ENCODE data around the gene FBN2. TPM values are rescaled to one million over a fixed set of nuclear protein-coding genes. Genes with fewer than 3 reads are reported as not detected.

The FBN2 gene
- total and polyA plus RNA-seq, 8 donors: 2.7 to 64.3 (median 54.3) TPM

DNA sequence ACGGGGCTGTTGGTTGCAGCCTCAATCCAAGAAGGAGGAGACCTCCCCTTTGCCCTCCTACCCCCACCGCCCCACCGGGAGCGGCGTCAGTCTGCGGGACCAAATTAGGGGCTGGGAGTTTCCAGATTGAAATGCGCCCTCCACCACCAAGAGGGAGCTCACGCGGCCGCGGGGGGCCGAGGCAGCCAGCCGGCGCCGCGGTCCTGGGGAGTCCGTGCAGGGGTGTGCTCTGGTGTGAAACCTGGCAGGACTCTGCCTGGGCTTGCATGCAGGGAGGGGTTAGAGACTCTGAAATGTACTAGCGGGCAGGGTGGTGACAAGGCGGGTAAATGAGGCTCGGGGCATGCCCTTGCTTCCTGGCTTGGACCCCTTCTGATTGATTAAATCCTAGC, 989 bp upstream of the FBN2 start:
- intact Hi-C loops (cut with DNase I): no loop called here
- H3K27me3 ChIP-seq: peaks cover 38 to 56% of the 10 kb centered on the region in 2 donors
- peak; percentile 16 for ATAC-seq

DNA sequence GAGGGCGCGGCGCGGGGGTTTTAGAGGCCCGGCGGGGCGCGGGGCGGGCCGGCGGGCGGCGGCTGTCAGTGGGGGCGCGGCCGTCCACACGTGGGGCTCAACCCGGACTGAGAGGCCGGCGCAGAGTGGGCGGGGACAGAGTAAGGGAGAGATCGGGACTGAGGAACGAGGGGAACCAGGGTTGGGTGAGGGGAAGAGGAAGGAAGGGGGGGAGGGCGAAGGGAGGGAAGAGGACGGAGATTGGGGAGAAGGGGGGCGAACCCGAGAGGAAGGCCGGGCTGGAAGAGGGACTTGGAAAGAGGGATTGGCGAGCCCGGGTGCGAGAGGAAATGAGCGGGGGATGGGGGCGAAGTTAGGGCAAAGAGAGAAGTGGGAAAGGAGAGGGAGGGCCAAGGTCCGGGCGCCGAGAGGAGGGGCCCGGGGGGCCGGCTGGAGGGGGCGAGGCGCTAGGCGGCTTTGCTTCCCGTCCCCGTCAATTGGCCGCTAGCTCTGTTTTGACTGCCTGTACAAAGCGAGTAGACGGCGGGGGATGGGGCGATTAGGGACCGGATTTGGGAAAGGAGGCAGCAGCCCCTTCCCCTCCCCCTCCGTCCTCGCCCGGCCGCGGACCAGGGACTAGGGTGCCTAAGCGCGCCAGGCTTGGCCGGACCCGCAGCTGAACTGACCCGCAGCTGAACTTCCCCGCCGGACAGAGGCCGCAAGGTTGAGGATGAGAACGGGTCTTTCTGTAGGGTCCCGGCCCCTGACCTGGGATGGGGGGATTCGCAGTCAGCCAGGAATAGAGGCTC, 399 bp upstream of the FBN2 start:
- peak overlapping the region in 1 of 2 donors; percentile 48 for H3K27ac ChIP-seq
- peak overlapping the region; percentile 38 to 56 for H3K4me3 ChIP-seq
- TF ChIP-seq, protein P1, sequence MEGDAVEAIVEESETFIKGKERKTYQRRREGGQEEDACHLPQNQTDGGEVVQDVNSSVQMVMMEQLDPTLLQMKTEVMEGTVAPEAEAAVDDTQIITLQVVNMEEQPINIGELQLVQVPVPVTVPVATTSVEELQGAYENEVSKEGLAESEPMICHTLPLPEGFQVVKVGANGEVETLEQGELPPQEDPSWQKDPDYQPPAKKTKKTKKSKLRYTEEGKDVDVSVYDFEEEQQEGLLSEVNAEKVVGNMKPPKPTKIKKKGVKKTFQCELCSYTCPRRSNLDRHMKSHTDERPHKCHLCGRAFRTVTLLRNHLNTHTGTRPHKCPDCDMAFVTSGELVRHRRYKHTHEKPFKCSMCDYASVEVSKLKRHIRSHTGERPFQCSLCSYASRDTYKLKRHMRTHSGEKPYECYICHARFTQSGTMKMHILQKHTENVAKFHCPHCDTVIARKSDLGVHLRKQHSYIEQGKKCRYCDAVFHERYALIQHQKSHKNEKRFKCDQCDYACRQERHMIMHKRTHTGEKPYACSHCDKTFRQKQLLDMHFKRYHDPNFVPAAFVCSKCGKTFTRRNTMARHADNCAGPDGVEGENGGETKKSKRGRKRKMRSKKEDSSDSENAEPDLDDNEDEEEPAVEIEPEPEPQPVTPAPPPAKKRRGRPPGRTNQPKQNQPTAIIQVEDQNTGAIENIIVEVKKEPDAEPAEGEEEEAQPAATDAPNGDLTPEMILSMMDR (IDR thresholded peaks at IDR 0.05): no peak
- peaks cover 38 to 56% of the 10 kb centered on the region in 2 donors for H3K27me3 ChIP-seq
- intact Hi-C loops (cut with DNase I): no loop called here
- H3K36me3 ChIP-seq: no peaks in the 10 kb centered on the region
- peaks cover 12 to 25% of the 10 kb centered on the region in 2 donors for H3K4me1 ChIP-seq
- DNase-seq (peak; percentile 75 to 92 (median 91)), ATAC-seq (peak; percentile 80)
- H3K9me3 ChIP-seq: peaks cover 0 to 6% of the 10 kb centered on the region in 2 donors

More for the DNA sequence above, 989 bp upstream of the FBN2 start:
- Histone ChIP-seq H3K36me3 (no peaks in the 10 kb centered on the region), H3K9me3 (peaks cover 0 to 6% of the 10 kb centered on the region in 2 donors), H3K4me1 (peaks cover 12 to 25% of the 10 kb centered on the region in 2 donors), H3K27ac (no peak overlapping the region), H3K4me3 (peak overlapping the region; percentile 38 to 56)
- TF ChIP-seq, protein P1 (IDR thresholded peaks at IDR 0.05): no peak
- peak in 2 of 4 donors; percentile 20 to 42 for DNase-seq

DNA sequence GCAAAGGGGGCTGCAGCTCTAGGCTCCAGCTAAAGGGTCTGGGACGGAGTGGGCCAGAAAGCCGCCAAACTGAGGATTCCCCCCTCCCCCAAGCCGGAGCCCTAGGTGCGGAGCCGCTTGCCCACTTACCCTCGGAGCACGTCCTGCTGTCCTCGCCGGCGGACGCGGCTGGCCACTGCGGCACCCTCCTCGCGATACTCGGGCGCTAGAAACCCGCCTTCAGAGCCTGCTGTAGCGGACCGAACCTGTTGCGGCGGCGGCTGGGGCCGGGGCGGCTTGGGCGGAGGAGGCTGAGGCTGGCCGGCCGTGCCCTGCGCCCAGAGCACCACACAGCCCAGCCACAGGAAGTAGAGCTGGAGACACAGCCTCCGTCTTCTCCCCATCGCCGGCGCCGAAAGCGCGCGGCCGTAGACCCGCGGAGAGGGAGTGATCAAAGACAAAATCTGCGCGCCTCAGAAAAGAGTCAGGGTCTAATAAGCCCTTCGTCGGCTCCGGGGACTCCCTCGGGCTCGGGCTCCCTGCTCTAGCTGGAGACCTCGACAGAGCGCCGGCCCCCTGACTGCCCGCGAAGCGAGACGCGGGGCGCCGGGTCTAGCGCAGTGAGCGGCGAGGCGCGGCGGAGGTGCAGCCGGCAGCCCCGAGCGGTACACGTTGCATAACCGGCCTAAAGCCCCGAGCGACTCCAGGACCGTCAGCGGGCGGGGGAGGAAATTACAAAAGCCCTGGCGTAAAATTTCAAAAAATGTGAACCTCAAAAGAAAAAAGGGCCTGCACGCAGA, 635 bp downstream of the FBN2 start:
- H3K4me1 ChIP-seq: peaks cover 12 to 25% of the 10 kb centered on the region in 2 donors
- ATAC-seq (peak; percentile 72), DNase-seq (peak in 3 of 4 donors; percentile 33 to 87 (median 57))
- peak overlapping the region in 1 of 2 donors; percentile 48 for H3K27ac ChIP-seq
- H3K9me3 ChIP-seq: no peaks in the 10 kb centered on the region
- H3K27me3 ChIP-seq: peaks cover 38 to 56% of the 10 kb centered on the region in 2 donors
- TF ChIP-seq, protein P1 (IDR thresholded peaks at IDR 0.05): no peak
- no peaks in the 10 kb centered on the region for H3K36me3 ChIP-seq
- intact Hi-C loops (cut with DNase I): no loop called here
- peak overlapping the region; percentile 38 to 56 for H3K4me3 ChIP-seq

DNA sequence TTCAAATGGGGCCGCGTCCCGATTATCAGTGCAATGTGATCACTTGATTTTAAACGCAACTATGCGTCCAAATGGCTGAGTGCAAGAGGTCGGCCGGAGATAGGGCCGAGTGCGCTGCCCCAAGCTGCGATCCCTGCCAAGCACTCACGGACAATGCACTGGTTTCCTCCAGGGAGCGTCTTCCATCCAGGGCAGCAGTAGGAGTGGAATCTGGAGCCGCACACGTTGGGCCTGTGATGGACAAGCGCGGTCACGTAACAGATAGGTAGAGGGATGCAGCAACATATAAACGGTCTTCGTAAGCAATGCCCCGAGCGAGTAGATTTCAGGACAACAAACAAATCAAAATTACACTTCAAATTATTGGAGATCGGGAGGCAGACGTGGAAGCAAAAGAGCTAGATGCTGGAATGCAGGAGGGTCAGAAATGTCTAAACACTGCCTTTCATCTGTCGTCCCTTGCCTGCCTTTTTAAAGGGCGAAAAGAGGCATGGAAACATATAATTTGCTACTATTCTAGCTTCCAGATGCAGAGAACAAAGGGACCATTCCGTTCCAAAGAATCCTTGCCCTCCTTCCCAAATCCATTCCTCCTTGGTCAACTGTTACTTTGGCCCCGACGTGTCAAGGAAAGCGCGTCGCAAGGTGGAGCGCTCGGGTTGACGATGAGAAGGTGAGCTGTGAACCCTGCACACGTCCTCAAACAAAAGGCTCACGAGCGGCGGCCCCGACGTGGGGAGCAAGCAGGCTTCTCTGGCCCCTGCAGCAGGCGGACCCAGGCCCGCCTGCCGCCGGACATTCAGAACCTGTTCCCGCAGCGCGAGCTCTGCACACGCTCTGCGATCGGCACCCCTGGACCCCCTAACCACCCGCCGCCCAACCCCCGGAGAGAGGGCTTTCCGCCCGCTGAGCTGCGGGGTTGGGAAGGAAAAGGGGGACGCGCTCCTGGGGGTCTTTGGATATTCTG, 1.5 kb downstream of the FBN2 start:
- DNase-seq (peak in 3 of 4 donors; percentile 26 to 75 (median 44)), ATAC-seq (no peak)
- no peak overlapping the region for H3K27ac ChIP-seq
- no peaks in the 10 kb centered on the region for H3K9me3 ChIP-seq
- H3K27me3 ChIP-seq: peaks cover 38 to 56% of the 10 kb centered on the region in 2 donors
- H3K36me3 ChIP-seq: no peaks in the 10 kb centered on the region
- intact Hi-C loops (cut with DNase I): no loop called here
- peaks cover 12 to 25% of the 10 kb centered on the region in 2 donors for H3K4me1 ChIP-seq
- TF ChIP-seq, protein P1 (IDR thresholded peaks at IDR 0.05): no peak
- peak overlapping the region in 1 of 2 donors; percentile 56 for H3K4me3 ChIP-seq
